IMR-90 (cell line): ENCODE measurements around the gene ZNF280B.

ENCODE experiments used
- BHLHE40 ChIP-seq: fragments of 150-350 bp; IDR thresholded peaks from 2 replicates; pipeline ENCODE4 v1.6.1; 2016; ENCODE audit warnings: mild to moderate bottlenecking, low read depth, low read length
- CEBPB ChIP-seq: IDR thresholded peaks from 2 replicates; pipeline ENCODE4 v1.6.1; 2012; ENCODE audit warnings: low read depth, low read length, improper control_type of control experiment
- CTCF ChIP-seq: conservative IDR thresholded peaks from 2 replicates; pipeline ENCODE4 v1.5.1; 2012; ENCODE audit warnings: mild to moderate bottlenecking, low read depth, low read length, improper control_type of control experiment
- ELK1 ChIP-seq: fragments of 150-350 bp; IDR thresholded peaks from 2 replicates; pipeline ENCODE4 v1.6.1; 2016; ENCODE audit warnings: low read depth, mild to moderate bottlenecking, low read length, moderate library complexity, borderline replicate concordance
- FOS ChIP-seq: fragments of 150-350 bp; IDR thresholded peaks from 2 replicates; pipeline ENCODE4 v1.6.1; 2016; ENCODE audit warnings: low read depth, low read length
- MAZ ChIP-seq: IDR thresholded peaks from 2 replicates; pipeline ENCODE4 v1.6.1; 2012; ENCODE audit warnings: low read depth, mild to moderate bottlenecking, low read length, improper control_type of control experiment, moderate library complexity, borderline replicate concordance
- MXI1 ChIP-seq: IDR thresholded peaks from 2 replicates; pipeline ENCODE4 v1.6.1; 2012; ENCODE audit warnings: low read depth, mild to moderate bottlenecking, low read length, moderate library complexity, borderline replicate concordance
- POLR2A ChIP-seq: IDR thresholded peaks from 2 replicates; pipeline ENCODE4 v1.6.1; 2012; ENCODE audit warnings: mild to moderate bottlenecking, low read depth, low read length
- RAD21 ChIP-seq: IDR thresholded peaks from 2 replicates; pipeline ENCODE4 v1.6.1; 2012; ENCODE audit warnings: low read length, improper control_type of control experiment
- RCOR1 ChIP-seq: IDR thresholded peaks from 2 replicates; pipeline ENCODE4 v1.6.1; 2012; ENCODE audit warnings: mild to moderate bottlenecking, low read length, improper control_type of control experiment; ENCODE audit not compliant: insufficient replicate concordance
- RFX5 ChIP-seq: IDR thresholded peaks from 2 replicates; pipeline ENCODE4 v1.8.0; 2012; ENCODE audit warnings: low read depth, mild to moderate bottlenecking, low read length, moderate library complexity
- SMC3 ChIP-seq: fragments of 150-350 bp; IDR thresholded peaks from 2 replicates; pipeline ENCODE4 v1.6.1; 2016; ENCODE audit warnings: low read depth, mild to moderate bottlenecking, antibody characterized with exemption, low read length, moderate library complexity
- USF2 ChIP-seq: fragments of 150-350 bp; IDR thresholded peaks from 2 replicates; pipeline ENCODE4 v1.6.1; 2017; ENCODE audit warnings: mild to moderate bottlenecking, antibody characterized with exemption, low read length, low read depth

GRCh38 chr22:22452211-22452610 is 56.3 kb downstream of the ZNF280B start:
- TF ChIP-seq CTCF (no peak), ELK1 (no peak), MAZ (no peak), MXI1 (no peak), USF2 (no peak), POLR2A (no peak), BHLHE40 (no peak), RCOR1 (no peak), SMC3 (no peak), RAD21 (no peak), RFX5 (no peak), FOS (no peak), CEBPB (no peak)
